GM23338 (cell line): ENCODE data around the gene CHRNA4. TPM values are rescaled to one million over a fixed set of nuclear protein-coding genes. Genes with fewer than 3 reads are reported as not detected.

Source experiments
- ATAC-seq: fragments of 200-7000 bp; cut with Tn5 transposase; 3 replicates; pipeline ENCODE4 v1.9.1; 2020
- DNase-seq: peaks from one replicate; pipeline ENCODE4 v3.0.0-alpha.2; 2015; ENCODE audit warnings: low spot score
- H2AFZ ChIP-seq: fragments of 200-600 bp; sonication (generic); 2 replicates; pipeline ENCODE4 v1.8.0; 2016; ENCODE audit warnings: antibody characterized with exemption, mild to moderate bottlenecking, moderate library complexity
- H3F3A ChIP-seq: fragments of 200-600 bp; sonication (generic); replicated peaks from 2 replicates; pipeline ENCODE4 v1.8.0; 2017; ENCODE audit warnings: antibody characterized with exemption, mixed run types, low read depth
- H3K27ac ChIP-seq: fragments of 200-600 bp; sonication (generic); 2 replicates; pipeline ENCODE4 v1.6.1; 2016; ENCODE audit warnings: low read depth
- H3K27me3 ChIP-seq: fragments of 200-600 bp; sonication (generic); 2 replicates; pipeline ENCODE4 v1.8.0; 2016; ENCODE audit warnings: mild to moderate bottlenecking, mixed run types, moderate library complexity; ENCODE audit not compliant: insufficient read depth
- H3K36me3 ChIP-seq: fragments of 200-600 bp; sonication (generic); 2 replicates; pipeline ENCODE4 v1.8.0; 2016; ENCODE audit warnings: mild to moderate bottlenecking; ENCODE audit not compliant: insufficient read depth
- H3K4me1 ChIP-seq: fragments of 200-600 bp; sonication (generic); 2 replicates; pipeline ENCODE4 v1.8.0; 2016; ENCODE audit warnings: mild to moderate bottlenecking, moderate library complexity; ENCODE audit not compliant: insufficient read depth
- H3K4me2 ChIP-seq: fragments of 200-600 bp; sonication (generic); 2 replicates; pipeline ENCODE4 v1.7.1; 2017; ENCODE audit warnings: mixed run types
- H3K4me3 ChIP-seq: fragments of 200-600 bp; sonication (generic); 2 replicates; pipeline ENCODE4 v1.6.1; 2016; ENCODE audit warnings: mixed run types
- H3K79me2 ChIP-seq: fragments of 200-600 bp; sonication (generic); replicated peaks from 2 replicates; pipeline ENCODE4 v1.8.0; 2017; ENCODE audit warnings: mild to moderate bottlenecking; ENCODE audit not compliant: insufficient read depth
- H3K9me2 ChIP-seq: fragments of 200-600 bp; sonication (generic); 2 replicates; pipeline ENCODE4 v1.8.0; 2017; ENCODE audit not compliant: insufficient read depth
- H4K20me1 ChIP-seq: fragments of 200-600 bp; sonication (generic); replicated peaks from 2 replicates; pipeline ENCODE4 v1.8.0; 2017; ENCODE audit warnings: mild to moderate bottlenecking; ENCODE audit not compliant: insufficient read depth
- H3K27ac Mint-ChIP-seq: 2 replicates; pipeline ENCODE4 v1.8.0; 2020; ENCODE audit warnings: inconsistent platforms, mild to moderate bottlenecking, moderate library complexity, mixed read lengths
- H3K27me3 Mint-ChIP-seq: 3 replicates; pipeline ENCODE4 v1.8.0; 2022; ENCODE audit warnings: low read depth, mild to moderate bottlenecking, moderate library complexity, mixed read lengths, inconsistent platforms; ENCODE audit not compliant: insufficient read depth, poor library complexity
- H3K36me3 Mint-ChIP-seq: 3 replicates; pipeline ENCODE4 v1.8.0; 2021; ENCODE audit warnings: low read depth, mild to moderate bottlenecking, inconsistent platforms, moderate library complexity, mixed read lengths
- H3K4me1 Mint-ChIP-seq: 3 replicates; pipeline ENCODE4 v1.8.0; 2020; ENCODE audit warnings: mild to moderate bottlenecking, inconsistent platforms, mixed read lengths
- H3K4me3 Mint-ChIP-seq: 3 replicates; pipeline ENCODE4 v1.8.0; 2021; ENCODE audit warnings: moderate library complexity, mild to moderate bottlenecking, inconsistent platforms, mixed read lengths
- H3K9me3 Mint-ChIP-seq: 3 replicates; pipeline ENCODE4 v1.8.0; 2020; ENCODE audit warnings: moderate library complexity, mild to moderate bottlenecking, inconsistent platforms, mixed read lengths
- EZH2 ChIP-seq: fragments of 200-600 bp; sonication (generic); IDR thresholded peaks from one replicate; pipeline ENCODE4 v1.8.0; 2017; ENCODE audit warnings: antibody characterized with exemption, mild to moderate bottlenecking, low read depth; ENCODE audit not compliant: unreplicated experiment
- EZH2phosphoT487 ChIP-seq: fragments of 200-600 bp; sonication (generic); IDR thresholded peaks from one replicate; pipeline ENCODE4 v1.8.1; 2018; ENCODE audit warnings: antibody characterized with exemption; ENCODE audit not compliant: unreplicated experiment
- NANOG ChIP-seq: IDR thresholded peaks from 2 replicates; pipeline ENCODE4 v1.6.1; 2016; ENCODE audit warnings: antibody characterized with exemption, borderline replicate concordance
- POLR2AphosphoS5 ChIP-seq: IDR thresholded peaks from 2 replicates; pipeline ENCODE4 v1.6.1; 2016; ENCODE audit warnings: antibody characterized with exemption, low read depth
- ZNF114 ChIP-seq: fragments of 250-450 bp; sonication (Bioruptor Pico); IDR thresholded peaks from 2 replicates; pipeline ENCODE4 v1.5.0; 2020; ENCODE audit warnings: mild to moderate bottlenecking, moderate library complexity
- ZNF331 ChIP-seq: fragments of 250-450 bp; sonication (Bioruptor Pico); IDR thresholded peaks from 2 replicates; pipeline ENCODE4 v1.5.0; 2020; ENCODE audit warnings: low read depth, mild to moderate bottlenecking, moderate library complexity
- ZNF462 ChIP-seq: fragments of 250-450 bp; sonication (Bioruptor Pico); IDR thresholded peaks from 2 replicates; pipeline ENCODE4 v1.5.0; 2020; ENCODE audit warnings: mild to moderate bottlenecking, moderate library complexity
- polyA plus RNA-seq: library from polyadenylated mRNA; unstranded; fragments of >200 nt; fragmentation: Nextera tagmentation; extraction: Ambion mirVana; gene quantifications from 2 replicates; pipeline ENCODE4 v1.2.1, GENCODE V29; 2016
- total RNA-seq: library from RNA; depleted of rRNA; stranded (reverse); fragments of >200 nt; shearing (Covaris generic); gene quantifications from 2 replicates; pipeline ENCODE4 v1.2.3, GENCODE V29; 2014
- TF ChIP-seq, protein P1 (sequence below): IDR thresholded peaks from 2 replicates; pipeline ENCODE4 v1.6.1; 2016; ENCODE audit warnings: antibody characterized with exemption
- TF ChIP-seq, protein P2 (sequence below): IDR thresholded peaks from one replicate; pipeline ENCODE4 v1.6.1; 2018; ENCODE audit warnings: antibody characterized with exemption; ENCODE audit not compliant: unreplicated experiment

Gene CHRNA4
- total and polyA plus RNA-seq, 2 experiments from 2014 or later: 2.7 to 3.9 TPM

DNA sequence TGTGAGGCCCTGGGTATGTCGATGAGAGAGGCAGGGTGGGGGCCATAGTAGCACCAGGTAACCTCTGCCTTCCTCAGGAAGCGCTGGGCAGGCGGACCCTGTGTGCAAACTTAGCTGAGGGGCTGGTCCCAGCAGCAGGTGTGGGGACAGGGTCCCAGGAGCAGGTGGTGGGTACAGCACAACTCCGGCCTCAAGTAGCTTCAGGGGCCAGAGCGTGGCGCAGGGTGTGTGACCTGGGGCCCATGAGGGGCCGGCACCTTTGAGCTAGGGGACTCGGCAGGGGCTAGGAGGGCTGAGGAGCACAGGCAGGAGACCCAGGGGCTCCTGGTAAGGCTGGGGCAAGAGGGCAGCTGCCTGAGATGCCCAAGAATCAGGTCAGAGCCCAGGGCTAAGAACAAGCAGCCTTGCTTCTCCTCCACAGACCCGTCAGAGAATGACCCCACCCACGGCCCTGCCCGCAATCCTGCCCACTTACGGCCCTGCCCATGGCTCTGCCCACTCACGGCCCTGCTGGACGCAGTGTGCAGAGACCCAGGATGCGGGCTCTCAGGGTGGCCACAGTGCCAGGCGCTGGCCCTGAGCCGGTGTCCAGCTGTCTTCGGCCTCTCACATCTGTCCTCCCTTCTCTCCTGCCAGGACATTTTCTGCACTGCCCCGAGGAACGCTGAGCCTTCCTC, 30.9 kb downstream of the CHRNA4 start:
- ATAC-seq: no peak
- no peak for TF ChIP-seq EZH2phosphoT487
- no peak for TF ChIP-seq EZH2
- no peak for TF ChIP-seq NANOG
- no peak for TF ChIP-seq ZNF331
- TF ChIP-seq, protein P1, sequence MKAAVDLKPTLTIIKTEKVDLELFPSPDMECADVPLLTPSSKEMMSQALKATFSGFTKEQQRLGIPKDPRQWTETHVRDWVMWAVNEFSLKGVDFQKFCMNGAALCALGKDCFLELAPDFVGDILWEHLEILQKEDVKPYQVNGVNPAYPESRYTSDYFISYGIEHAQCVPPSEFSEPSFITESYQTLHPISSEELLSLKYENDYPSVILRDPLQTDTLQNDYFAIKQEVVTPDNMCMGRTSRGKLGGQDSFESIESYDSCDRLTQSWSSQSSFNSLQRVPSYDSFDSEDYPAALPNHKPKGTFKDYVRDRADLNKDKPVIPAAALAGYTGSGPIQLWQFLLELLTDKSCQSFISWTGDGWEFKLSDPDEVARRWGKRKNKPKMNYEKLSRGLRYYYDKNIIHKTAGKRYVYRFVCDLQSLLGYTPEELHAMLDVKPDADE: no peak
- TF ChIP-seq ZNF462 (CRISPR knock-in tag): no peak
- TF ChIP-seq ZNF114 (CRISPR knock-in tag): no peak
- TF ChIP-seq, protein P2, sequence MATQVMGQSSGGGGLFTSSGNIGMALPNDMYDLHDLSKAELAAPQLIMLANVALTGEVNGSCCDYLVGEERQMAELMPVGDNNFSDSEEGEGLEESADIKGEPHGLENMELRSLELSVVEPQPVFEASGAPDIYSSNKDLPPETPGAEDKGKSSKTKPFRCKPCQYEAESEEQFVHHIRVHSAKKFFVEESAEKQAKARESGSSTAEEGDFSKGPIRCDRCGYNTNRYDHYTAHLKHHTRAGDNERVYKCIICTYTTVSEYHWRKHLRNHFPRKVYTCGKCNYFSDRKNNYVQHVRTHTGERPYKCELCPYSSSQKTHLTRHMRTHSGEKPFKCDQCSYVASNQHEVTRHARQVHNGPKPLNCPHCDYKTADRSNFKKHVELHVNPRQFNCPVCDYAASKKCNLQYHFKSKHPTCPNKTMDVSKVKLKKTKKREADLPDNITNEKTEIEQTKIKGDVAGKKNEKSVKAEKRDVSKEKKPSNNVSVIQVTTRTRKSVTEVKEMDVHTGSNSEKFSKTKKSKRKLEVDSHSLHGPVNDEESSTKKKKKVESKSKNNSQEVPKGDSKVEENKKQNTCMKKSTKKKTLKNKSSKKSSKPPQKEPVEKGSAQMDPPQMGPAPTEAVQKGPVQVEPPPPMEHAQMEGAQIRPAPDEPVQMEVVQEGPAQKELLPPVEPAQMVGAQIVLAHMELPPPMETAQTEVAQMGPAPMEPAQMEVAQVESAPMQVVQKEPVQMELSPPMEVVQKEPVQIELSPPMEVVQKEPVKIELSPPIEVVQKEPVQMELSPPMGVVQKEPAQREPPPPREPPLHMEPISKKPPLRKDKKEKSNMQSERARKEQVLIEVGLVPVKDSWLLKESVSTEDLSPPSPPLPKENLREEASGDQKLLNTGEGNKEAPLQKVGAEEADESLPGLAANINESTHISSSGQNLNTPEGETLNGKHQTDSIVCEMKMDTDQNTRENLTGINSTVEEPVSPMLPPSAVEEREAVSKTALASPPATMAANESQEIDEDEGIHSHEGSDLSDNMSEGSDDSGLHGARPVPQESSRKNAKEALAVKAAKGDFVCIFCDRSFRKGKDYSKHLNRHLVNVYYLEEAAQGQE: no peak
- no peak for TF ChIP-seq POLR2AphosphoS5
- H3K27ac Mint-ChIP-seq: no peak overlapping the region

More for the DNA sequence above, 30.9 kb downstream of the CHRNA4 start:
- H3K36me3 ChIP-seq: no peaks in the 10 kb centered on the region
- Mint-ChIP-seq H3K9me3 (peaks cover 21% of the 10 kb centered on the region), H3K27me3 (peaks cover 19% of the 10 kb centered on the region), H3K4me1 (no peaks in the 10 kb centered on the region), H3K36me3 (peaks cover 17% of the 10 kb centered on the region), H3K4me3 (no peak overlapping the region)
- DNase-seq: no peak
- H3K4me2 ChIP-seq: no peak overlapping the region
- peaks cover 3% of the 10 kb centered on the region; the same call in 1 of the 2 replicates for H3K9me2 ChIP-seq
- H3K4me3 ChIP-seq: no peak overlapping the region
- H3K79me2 ChIP-seq: no peaks in the 10 kb centered on the region
- H2AFZ ChIP-seq: no peak overlapping the region
- no peaks in the 10 kb centered on the region for H3K27me3 ChIP-seq
- H3F3A ChIP-seq: no peaks in the 10 kb centered on the region
- no peaks in the 10 kb centered on the region; the same call in 1 of the 2 replicates for H3K4me1 ChIP-seq
- H3K27ac ChIP-seq: no peak overlapping the region
- no peaks in the 10 kb centered on the region for H4K20me1 ChIP-seq
